ENCODE results near the gene CADPS.

CADPS gene

GRCh38 chr3:62413687-62414086 lies 461.5 kb downstream of the CADPS start:
- Histone ChIP-seq H3K27ac (peak overlapping the region; percentile 93), H4K20me1 (no peaks in the 10 kb centered on the region), H3K27me3 (no peaks in the 10 kb centered on the region), H3K36me3 (no peaks in the 10 kb centered on the region), H3K9ac (0 out of 2 replicates have a peak overlapping the region, but pooled peaks have one; percentile 68), H3K4me1 (peaks cover 70% of the 10 kb centered on the region), H3K4me2 (peak overlapping the region; percentile 80), H3K4me3 (no peak overlapping the region), H3K9me3 (peaks cover 5% of the 10 kb centered on the region; the same call in 1 of the 2 replicates)
- no peak for TF ChIP-seq Cebpa-rat (IDR thresholded peaks at IDR 0.05)

DNA sequence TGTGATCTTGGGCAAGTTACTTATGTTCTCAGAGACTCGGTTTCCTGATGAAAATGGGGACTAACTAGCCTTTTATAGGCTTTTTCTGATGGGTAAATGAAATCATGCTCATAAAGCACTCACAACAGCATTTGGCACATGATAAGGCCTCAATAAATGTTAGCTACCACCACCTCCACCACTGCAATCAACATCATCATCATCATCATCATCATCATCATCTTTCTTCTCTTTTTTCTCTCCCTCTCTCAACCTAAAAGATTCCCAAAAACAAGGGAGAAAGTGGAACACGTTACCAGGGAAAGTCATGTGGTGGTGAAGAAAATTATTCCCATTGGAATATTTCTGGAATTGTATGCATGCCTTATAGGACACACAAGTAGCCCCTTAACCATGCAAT lies 468.3 kb downstream of the CADPS start:
- H3K36me3 ChIP-seq, result no peaks in the 10 kb centered on the region
- H3K4me1 ChIP-seq, result peaks cover 10% of the 10 kb centered on the region; the same call in 1 of the 2 replicates
- H3K27me3 ChIP-seq, result no peaks in the 10 kb centered on the region
- H4K20me1 ChIP-seq, result no peaks in the 10 kb centered on the region
- H3K27ac ChIP-seq, result no peak overlapping the region
- H3K4me2 ChIP-seq, result no peak overlapping the region
- H3K9ac ChIP-seq, result no peak overlapping the region
- peaks cover 5% of the 10 kb centered on the region; the same call in 1 of the 2 replicates for H3K9me3 ChIP-seq
- no peak for TF ChIP-seq Cebpa-rat (IDR thresholded peaks at IDR 0.05)
- H3K4me3 ChIP-seq, result no peak overlapping the region

DNA sequence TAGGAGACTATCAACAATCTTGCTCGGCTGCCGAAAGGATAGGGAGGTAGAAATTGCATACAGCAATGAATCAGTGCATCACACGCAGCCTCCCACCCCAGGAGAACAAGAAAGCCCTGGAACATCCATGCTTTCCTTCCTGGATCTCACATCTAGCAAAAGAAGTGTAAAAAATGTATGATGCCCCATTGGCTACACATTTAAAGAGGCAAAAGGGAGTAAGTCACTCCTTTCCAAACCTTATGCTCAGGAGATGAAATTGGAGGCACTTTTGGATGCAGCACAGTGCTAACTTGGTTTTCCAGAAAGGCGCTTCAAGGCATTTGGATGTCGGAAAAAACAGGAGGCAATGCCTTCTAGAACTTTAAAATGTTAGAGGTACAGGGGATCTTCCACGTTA lies 469.6 kb downstream of the CADPS start:
- H4K20me1 ChIP-seq, result no peaks in the 10 kb centered on the region
- no peak overlapping the region for H3K27ac ChIP-seq
- TF ChIP-seq Cebpa-rat (IDR thresholded peaks at IDR 0.05), result no peak
- no peak overlapping the region for H3K4me2 ChIP-seq
- no peak overlapping the region for H3K4me3 ChIP-seq
- H3K27me3 ChIP-seq, result no peaks in the 10 kb centered on the region
- H3K9me3 ChIP-seq, result no peaks in the 10 kb centered on the region
- no peaks in the 10 kb centered on the region for H3K4me1 ChIP-seq
- no peak overlapping the region for H3K9ac ChIP-seq
- H3K36me3 ChIP-seq, result no peaks in the 10 kb centered on the region

DNA sequence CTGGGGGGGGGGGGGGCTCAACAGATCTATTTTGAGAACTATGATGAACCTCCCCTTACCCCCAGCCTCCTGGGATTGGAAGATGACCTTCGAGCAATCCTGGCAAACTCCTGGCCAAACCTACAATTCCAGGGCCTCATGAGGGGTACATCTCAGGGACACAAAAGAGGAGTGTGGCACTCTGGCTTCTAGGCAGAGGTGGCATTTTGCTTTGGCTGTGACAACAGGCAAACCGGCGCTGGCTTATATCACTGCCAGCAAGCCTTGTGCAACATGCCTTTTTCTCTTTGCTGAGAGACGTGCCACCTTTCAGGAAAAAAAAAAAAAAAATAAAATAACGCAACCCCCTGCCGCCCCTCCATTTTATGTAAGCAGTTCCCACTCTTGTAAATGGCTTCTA lies 470.1 kb downstream of the CADPS start:
- no peaks in the 10 kb centered on the region for H3K36me3 ChIP-seq
- no peaks in the 10 kb centered on the region for H3K27me3 ChIP-seq
- no peaks in the 10 kb centered on the region for H3K4me1 ChIP-seq
- no peak overlapping the region for H3K9ac ChIP-seq
- no peak for TF ChIP-seq Cebpa-rat (IDR thresholded peaks at IDR 0.05)
- H3K4me2 ChIP-seq, result no peak overlapping the region
- no peaks in the 10 kb centered on the region for H4K20me1 ChIP-seq
- H3K9me3 ChIP-seq, result no peaks in the 10 kb centered on the region
- no peak overlapping the region for H3K27ac ChIP-seq
- H3K4me3 ChIP-seq, result no peak overlapping the region

- no peaks in the 10 kb centered on the region for H3K36me3 ChIP-seq
- H3K4me2 ChIP-seq, result no peak overlapping the region
- no peak overlapping the region for H3K27ac ChIP-seq
- H3K4me1 ChIP-seq, result no peaks in the 10 kb centered on the region
- H3K4me3 ChIP-seq, result no peak overlapping the region
- H3K27me3 ChIP-seq, result no peaks in the 10 kb centered on the region
- no peak for TF ChIP-seq Cebpa-rat (IDR thresholded peaks at IDR 0.05)
- no peaks in the 10 kb centered on the region for H3K9me3 ChIP-seq
- no peaks in the 10 kb centered on the region for H4K20me1 ChIP-seq
- no peak overlapping the region for H3K9ac ChIP-seq
Observed at GRCh38 chr3:62404321-62404720, 470.9 kb downstream of the CADPS start.

DNA sequence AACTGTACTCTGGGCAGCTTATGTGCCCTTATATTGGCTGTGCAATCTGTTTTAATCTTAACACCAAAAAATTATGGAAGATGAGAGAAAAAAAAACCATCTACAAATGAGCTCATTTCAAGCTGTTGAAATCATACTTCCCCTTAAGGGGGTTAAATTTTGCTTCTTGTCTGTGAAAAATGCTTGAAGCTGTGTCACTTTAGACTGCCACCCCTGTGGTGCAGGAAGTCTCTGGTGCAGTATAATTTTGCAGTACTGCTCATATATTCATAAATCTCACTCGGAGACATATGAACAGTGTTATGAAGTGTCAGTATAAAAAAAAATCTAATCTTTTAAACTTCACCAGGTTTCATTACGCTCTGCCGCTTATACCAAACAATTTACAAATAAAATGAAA lies 471.5 kb downstream of the CADPS start:
- no peaks in the 10 kb centered on the region for H3K4me1 ChIP-seq
- no peak overlapping the region for H3K4me3 ChIP-seq
- H4K20me1 ChIP-seq, result no peaks in the 10 kb centered on the region
- no peak for TF ChIP-seq Cebpa-rat (IDR thresholded peaks at IDR 0.05)
- H3K9me3 ChIP-seq, result no peaks in the 10 kb centered on the region
- no peak overlapping the region for H3K4me2 ChIP-seq
- H3K27me3 ChIP-seq, result no peaks in the 10 kb centered on the region
- no peak overlapping the region for H3K27ac ChIP-seq
- H3K36me3 ChIP-seq, result no peaks in the 10 kb centered on the region
- H3K9ac ChIP-seq, result no peak overlapping the region

DNA sequence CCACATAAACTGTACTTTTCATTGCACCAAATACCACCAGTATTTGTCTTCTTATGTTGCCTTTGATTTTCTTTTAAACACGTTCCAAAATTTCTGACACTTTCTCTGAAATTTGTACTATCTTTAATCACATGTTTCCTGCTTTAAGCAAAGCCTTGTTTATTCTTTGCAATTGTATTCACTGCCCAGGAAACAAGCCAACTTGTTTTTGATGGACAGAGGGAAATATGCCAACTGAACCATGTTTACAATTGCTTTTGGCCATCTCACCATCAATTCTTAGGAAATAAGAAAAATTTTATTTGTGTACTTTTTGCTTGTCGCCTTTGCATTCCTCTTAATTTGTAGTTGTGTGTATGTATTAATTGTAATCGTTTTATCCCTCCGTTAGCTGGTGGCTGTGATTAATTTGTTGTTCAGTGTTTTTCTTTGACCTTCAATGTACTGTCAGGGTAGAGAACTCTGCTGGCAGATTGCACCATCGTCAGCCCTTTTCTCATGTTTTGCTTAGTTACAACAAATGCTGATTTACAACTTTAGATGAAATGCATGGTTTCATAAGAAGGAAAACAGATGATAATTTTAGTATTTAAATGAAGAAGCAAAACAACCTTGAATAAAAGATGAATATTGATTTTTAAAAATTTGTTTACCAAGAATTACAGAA lies 482.5 kb downstream of the CADPS start:
- H3K9ac ChIP-seq, result no peak overlapping the region
- H4K20me1 ChIP-seq, result no peaks in the 10 kb centered on the region
- H3K4me3 ChIP-seq, result no peak overlapping the region
- H3K4me2 ChIP-seq, result no peak overlapping the region
- H3K9me3 ChIP-seq, result no peaks in the 10 kb centered on the region
- no peak for TF ChIP-seq Cebpa-rat (IDR thresholded peaks at IDR 0.05)
- no peaks in the 10 kb centered on the region for H3K27me3 ChIP-seq
- H3K4me1 ChIP-seq, result no peaks in the 10 kb centered on the region
- H3K27ac ChIP-seq, result no peak overlapping the region
- H3K36me3 ChIP-seq, result no peaks in the 10 kb centered on the region

GRCh38 chr3:62387251-62387650 lies 488.0 kb downstream of the CADPS start:
- Histone ChIP-seq H3K4me3 (no peak overlapping the region), H3K4me2 (no peak overlapping the region), H4K20me1 (no peaks in the 10 kb centered on the region), H3K36me3 (no peaks in the 10 kb centered on the region), H3K4me1 (no peaks in the 10 kb centered on the region), H3K9me3 (no peaks in the 10 kb centered on the region), H3K27ac (no peak overlapping the region), H3K27me3 (no peaks in the 10 kb centered on the region), H3K9ac (no peak overlapping the region)
- no peak for TF ChIP-seq Cebpa-rat (IDR thresholded peaks at IDR 0.05)

DNA sequence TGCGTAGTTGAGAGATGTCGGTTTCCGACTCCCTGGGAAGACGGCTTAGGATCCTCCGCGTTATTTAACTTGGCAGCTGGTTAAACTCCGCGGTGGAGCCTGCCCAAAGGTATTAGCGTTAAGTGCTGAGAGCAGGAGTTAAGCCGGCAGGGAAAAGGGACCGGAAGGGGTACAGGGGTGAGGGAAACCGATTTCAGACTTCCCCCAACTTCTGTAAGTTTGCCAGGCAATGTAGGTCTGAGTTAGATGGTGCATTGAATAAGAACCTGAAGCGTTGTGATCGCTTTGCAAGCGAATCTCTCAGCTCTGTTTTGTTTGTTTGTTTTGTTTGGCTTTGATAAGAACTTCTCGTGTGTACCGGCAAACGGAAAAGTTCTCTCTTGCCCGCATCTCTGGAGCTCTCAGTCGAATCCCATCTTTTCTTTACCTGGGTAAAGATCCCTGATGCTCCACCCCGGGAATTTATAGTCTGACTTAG lies 495.9 kb downstream of the CADPS start:
- Histone ChIP-seq H3K27me3 (no peaks in the 10 kb centered on the region), H4K20me1 (no peaks in the 10 kb centered on the region), H3K4me2 (no peak overlapping the region), H3K27ac (no peak overlapping the region), H3K36me3 (no peaks in the 10 kb centered on the region), H3K9me3 (peaks cover 24% of the 10 kb centered on the region), H3K4me3 (no peak overlapping the region), H3K9ac (no peak overlapping the region), H3K4me1 (no peaks in the 10 kb centered on the region)
- no peak for TF ChIP-seq Cebpa-rat (IDR thresholded peaks at IDR 0.05)

DNA sequence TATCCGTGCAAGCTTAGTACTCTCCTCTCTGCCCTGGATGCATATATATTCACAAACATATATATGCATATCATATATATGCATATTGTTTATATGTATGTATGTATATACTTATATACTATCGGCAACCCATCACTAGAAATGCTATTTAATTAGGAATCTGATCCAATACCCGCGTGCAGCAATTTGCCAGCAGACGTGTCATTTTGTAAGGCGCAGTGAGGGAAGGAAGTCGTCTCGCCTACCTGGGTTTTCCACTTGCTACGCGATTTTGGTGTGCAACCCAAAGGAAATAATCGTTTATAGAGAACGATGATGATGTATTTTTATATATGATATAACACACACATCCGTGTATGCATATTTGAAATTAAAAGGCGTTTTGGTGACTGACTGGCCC lies 496.3 kb downstream of the CADPS start:
- TF ChIP-seq Cebpa-rat (IDR thresholded peaks at IDR 0.05), result no peak
- H3K9ac ChIP-seq, result no peak overlapping the region
- no peaks in the 10 kb centered on the region for H3K36me3 ChIP-seq
- H3K4me2 ChIP-seq, result no peak overlapping the region
- no peaks in the 10 kb centered on the region for H4K20me1 ChIP-seq
- H3K4me3 ChIP-seq, result no peak overlapping the region
- H3K4me1 ChIP-seq, result no peaks in the 10 kb centered on the region
- no peaks in the 10 kb centered on the region for H3K27me3 ChIP-seq
- H3K9me3 ChIP-seq, result peaks cover 29% of the 10 kb centered on the region
- H3K27ac ChIP-seq, result no peak overlapping the region
